ENCODE data around the gene STRN4.
A peak's percentile ranks its signal among the peaks of the same experiment; 100 is the strongest.
"Not testable (repeated sequence)": the region's sequence is repeated elsewhere in the genome, so short reads cannot be mapped to it uniquely, and the experiment has no call there.

STRN4 gene

GRCh38 chr19:46772170-46773017, 26.1 kb upstream of the STRN4 start:
- DNase-seq, result no peak

DNA sequence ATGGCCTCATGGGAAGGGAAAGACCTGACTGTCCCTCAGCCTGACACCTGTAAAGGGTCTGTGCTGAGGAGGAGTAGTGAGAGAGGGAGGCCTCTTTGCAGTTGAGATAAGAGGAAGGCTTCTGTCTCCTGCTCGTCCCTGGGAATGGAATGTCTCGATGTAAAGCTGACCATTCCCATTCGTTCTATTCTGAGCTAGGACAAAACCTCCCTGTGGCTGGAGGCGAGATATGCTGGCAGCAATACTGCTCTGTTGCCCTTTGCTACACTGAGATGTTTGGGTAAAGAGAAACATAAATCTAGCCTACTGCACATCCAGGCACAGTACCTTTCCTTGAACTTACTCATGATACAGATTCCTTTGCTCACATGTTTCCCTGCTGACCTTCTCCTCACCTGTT, 22.5 kb upstream of the STRN4 start:
- not testable (repeated sequence) for DNase-seq

- peak; percentile 76 for DNase-seq
Observed at GRCh38 chr19:46766569-46767317, 20.5 kb upstream of the STRN4 start.

DNA sequence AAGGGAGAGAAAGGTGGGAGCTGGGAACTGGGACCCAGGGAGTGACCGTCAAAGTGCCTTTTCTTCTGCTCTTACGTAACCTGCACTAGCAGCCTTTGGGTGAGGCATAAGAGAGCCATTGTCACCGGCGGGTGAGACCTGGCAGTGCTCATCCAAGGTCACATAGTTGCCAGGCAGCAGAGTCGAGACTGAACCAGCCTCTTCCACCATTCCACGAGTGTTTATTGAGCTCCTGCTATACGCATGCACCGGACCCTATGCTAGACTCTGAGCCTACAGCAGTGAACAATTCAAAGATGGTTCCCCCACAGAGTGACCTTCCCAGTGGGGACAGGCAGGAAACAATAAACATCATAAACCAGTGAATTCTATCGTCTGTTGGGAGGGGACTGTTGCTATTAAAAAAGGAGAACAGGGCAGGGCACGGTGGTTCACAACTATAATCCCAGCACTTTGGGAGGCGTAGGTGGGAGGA, 18.6 kb upstream of the STRN4 start:
- no peak for DNase-seq

GRCh38 chr19:46762245-46762890, 16.1 kb upstream of the STRN4 start:
- no peak for DNase-seq

DNA sequence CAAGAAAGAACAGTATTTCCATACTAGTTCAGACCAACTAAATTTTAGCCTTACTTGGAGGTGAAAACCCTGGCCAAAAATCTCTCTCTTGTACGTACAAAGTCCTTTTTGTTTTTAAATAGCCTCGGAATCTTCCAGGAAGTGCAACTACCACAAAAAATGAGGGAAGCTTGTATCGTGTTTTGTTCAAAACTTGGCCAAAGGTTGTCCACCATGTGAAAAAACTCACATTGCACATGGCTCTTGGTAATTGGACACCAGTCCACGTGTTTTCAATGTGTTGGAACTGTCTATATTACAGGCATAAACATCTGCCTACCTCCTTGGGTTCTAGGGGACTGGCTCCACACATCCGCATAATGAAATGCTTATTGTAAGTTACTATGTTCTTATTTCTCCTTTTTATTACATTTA, 15.2 kb upstream of the STRN4 start:
- DNase-seq, result no peak

DNA sequence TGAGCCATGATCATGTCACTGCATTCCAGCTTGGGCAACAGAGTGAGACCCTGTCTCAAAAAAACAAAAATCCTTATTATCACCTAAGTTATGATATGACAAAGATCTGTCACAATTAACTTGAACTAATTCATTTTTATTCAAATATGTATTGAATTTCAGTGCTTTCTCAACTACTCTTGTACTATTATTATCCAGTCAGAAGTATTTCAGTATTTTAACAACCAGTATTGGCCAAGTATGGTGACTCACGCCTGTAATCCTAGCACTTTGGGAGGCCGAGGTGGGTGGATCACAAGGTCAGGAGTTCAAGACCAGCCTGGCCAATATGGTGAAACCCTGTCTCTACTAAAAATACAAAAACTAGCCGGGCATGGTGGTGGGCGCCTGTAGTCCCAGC, 14.6 kb upstream of the STRN4 start:
- not testable (repeated sequence) for DNase-seq

DNA sequence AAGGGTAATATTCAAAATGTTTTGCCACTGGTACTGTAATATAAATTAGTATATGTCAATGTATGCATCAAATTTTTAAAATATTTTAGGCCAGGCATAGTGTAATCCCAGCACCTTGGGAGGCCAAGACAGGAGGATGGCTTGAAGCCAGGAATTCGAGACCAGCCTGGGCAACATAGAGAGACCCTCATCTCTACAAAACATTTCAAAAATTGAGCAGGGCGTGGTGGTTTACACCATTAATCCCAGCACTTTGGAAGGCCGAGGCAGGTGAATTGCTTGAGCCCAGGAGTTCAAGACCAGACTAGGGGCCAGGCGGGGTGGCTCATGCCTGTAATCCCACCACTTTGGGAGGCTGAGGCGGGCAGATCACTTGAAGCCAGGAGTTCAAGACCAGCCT, 14.1 kb upstream of the STRN4 start:
- DNase-seq, result no peak

GRCh38 chr19:46759817-46760333, 13.6 kb upstream of the STRN4 start:
- no peak for DNase-seq

DNA sequence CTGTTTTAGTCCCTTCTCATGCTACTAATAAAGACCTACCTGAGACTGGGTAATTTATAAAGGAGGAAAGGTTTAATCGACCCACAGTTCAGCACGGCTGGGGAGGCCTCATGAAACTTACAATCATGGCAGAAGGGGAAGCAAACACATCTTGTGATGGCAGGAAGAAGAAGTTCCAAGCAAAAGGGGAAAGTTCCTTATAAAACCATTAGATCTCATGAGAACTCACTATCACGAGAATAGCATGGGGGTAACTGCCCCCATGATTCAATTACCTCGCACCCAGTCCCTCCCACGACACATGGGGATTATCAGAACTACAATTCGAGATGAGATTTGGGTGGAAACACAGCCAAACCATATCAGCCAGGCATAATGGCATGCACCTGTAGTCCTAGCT, 13.0 kb upstream of the STRN4 start:
- no peak for DNase-seq

DNA sequence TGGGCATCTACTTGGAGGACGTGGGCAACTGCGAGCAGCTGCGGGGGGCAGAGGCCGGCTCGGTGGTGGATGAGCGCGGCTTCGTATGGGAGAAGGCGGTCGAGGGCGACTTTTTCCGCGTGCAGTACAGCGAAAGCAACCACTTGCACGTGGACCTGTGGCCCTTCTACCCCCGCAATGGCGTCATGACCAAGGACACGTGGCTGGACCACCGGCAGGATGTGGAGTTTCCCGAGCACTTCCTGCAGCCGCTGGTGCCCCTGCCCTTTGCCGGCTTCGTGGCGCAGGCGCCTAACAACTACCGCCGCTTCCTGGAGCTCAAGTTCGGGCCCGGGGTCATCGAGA, 10.3 kb upstream of the STRN4 start:
- DNase-seq, result no peak

- no peak for DNase-seq
Observed at GRCh38 chr19:46755853-46756543, 9.7 kb upstream of the STRN4 start.

GRCh38 chr19:46755077-46755852, 9.0 kb upstream of the STRN4 start:
- no peak for DNase-seq

DNA sequence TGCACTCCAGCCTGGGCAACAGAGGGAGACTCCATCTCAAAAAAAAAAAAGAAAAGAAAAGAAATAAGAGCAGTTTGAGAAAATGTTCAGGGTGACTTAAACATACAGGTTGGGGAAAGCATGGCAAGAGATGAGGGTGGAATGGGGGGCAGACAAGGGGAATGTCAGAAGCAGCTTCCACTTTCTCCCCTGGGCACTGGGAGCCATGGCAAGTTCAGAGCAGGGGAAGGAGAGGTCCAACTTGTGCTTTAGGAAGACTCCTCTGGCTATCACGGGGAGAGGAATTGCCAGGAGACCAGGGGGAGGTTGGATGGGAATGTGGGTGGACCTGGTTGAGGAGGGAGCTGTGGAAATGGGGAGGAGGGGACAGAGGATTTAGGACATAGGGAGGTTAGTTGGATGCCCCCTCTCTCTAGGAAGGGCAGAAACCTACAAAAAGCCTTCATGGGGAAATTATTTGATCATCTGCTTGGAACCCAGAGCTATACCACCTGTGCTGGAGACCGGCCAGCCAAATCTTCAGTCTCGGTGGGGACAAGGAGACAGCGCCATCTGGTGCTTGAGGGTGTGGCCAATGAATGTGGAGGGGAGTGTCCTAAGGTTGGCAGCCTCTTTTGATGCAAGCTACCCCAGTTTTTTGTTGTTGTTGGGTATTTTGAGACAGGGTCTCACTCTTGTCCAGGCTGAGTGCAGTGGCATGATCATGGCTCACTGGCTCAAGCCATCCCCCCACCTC, 7.3 kb upstream of the STRN4 start:
- DNase-seq, result peak; percentile 57

GRCh38 chr19:46748325-46749109, 2.3 kb upstream of the STRN4 start:
- peak; percentile 75 for DNase-seq

GRCh38 chr19:46745521-46746280, 549 bp downstream of the STRN4 start, which contains the start of gene FKRP:
Gene FKRP (plus strand): TSS chr19:46746057. CDS start chr19:46755451, 9,394 bp downstream.
- no peak for DNase-seq

DNA sequence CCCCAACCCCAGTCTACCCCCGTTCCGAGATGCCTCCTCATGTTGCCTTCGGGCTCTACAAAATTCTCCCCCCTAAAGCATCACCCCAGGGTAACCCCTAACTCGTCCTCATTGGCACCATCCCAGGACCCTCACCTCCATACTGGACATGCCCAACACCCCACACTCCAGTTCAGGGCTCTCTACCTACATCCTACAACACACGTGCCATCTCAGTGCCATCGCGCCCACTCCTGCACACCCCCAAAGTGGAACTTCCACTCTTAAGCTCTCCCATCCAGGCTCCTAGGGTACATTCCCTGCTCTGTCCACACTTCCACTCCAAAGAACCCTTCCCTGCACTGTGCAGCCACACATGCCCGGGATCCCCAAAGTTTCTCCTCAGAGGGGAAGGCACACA, 1.2 kb downstream of the STRN4 start:
- DNase-seq, result no peak

DNA sequence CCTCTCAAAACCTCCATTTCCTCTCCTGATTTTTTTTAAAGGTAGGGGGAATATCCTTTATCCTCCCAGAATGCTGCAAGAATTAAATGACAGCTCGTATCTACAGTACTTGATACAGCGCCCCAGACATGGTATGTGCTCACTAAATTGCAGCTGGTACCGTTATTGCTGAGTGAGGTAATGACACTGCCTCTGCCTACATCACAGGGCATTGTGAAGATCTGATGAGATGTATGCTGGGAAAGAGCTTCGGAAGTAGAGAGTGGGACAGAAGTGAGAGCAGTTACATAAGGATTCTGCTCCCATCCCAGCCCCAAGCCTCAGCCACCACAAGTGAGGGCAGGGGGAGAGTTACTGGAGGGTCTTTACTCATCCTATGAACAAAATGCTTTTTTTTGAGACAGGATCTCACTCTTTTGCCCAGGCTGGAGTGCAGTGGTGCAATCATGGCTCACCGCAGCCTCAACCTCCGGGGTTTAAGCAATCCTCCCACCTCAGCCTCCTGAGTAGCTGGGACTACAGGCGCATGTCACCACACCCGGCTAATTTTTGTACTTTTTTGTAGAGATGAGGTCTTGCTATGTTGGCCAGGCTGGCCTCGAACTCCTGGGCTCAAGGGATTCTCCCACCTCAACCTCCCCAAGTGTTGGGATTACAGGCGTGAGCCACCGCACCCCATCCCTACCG, 2.1 kb downstream of the STRN4 start:
- no peak for DNase-seq

DNA sequence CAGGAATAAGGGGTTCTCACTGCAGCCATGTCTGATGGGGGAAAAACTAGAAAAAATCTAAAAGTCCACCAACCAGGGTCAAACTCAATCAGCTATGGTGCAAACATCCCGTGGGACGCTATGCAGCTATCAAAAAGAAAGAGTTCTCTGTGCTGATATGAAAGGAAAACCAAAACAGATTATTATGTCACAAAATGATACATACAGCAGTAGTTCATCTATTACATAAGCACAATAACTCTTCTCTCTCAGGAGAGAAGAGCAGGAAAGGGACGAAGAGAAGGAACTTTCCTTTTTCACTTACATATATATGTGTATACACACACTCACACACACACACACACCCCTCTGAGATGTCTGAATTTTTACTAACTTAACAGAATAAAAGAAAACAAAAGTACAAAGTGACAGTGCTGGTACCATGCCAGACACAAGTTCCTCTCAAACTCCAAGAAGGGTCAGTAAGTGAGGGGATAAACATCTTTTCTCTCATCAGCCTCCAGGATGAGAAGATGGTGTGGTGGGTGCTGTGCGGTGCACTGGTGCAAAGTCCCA, 3.2 kb downstream of the STRN4 start:
- DNase-seq, result no peak
